NOMO-1 (cell line): ENCODE data around the gene TCEAL1.
"Not testable (repeated sequence)": the region's sequence is repeated elsewhere in the genome, so short reads cannot be mapped to it uniquely, and the experiment has no call there.

Experiments used
- DNase-seq, 2 experiments: peaks; one replicate each; lab custom pipeline; 2025; ENCODE audit not compliant: unreplicated experiment in 2 of 2; lab: John Stamatoyannopoulos, UW

Gene TCEAL1

DNA sequence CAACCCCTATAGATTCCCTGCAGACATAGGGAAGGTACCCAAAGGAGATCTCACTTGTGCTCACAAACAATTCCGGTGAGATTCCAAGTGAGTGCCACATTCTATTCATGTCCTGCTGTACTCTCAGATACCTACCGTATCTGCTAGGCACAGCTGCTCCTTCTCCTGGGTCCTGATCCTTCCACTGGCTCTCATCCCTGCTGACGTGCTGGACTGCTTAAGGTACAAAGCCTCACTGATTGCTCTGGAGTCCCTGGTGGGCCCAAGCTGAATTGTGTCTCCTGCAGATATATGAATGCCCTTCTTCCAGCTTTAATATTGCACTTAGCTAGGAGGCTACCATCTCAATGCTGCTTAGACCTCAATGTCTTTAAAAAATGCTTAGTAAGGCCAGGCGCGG, 2.4 kb downstream of the TCEAL1 start:
- no peak for DNase-seq

DNA sequence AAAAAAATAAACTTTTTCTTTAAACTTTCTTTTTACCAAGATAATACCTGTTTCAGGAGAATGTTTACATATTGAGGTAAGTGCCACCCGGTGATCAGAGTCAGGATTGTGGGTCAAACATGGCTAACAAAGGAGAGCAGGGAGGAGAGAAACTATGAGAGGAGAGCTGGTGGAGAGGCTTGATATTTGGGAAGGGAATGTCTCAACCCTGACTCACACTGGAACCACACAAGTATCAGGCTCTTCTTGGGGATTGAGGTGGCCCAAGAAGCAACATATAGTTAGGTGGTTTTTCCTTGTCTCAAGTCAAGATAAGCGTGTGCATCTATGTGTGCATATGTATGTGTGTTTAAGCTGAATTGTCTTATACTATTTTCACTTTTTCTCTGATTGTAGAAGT, 6.7 kb downstream of the TCEAL1 start:
- no peak for DNase-seq

- no peak for DNase-seq
Measured at GRCh38 chrX:103637604-103638338, 9.0 kb downstream of the TCEAL1 start.

DNA sequence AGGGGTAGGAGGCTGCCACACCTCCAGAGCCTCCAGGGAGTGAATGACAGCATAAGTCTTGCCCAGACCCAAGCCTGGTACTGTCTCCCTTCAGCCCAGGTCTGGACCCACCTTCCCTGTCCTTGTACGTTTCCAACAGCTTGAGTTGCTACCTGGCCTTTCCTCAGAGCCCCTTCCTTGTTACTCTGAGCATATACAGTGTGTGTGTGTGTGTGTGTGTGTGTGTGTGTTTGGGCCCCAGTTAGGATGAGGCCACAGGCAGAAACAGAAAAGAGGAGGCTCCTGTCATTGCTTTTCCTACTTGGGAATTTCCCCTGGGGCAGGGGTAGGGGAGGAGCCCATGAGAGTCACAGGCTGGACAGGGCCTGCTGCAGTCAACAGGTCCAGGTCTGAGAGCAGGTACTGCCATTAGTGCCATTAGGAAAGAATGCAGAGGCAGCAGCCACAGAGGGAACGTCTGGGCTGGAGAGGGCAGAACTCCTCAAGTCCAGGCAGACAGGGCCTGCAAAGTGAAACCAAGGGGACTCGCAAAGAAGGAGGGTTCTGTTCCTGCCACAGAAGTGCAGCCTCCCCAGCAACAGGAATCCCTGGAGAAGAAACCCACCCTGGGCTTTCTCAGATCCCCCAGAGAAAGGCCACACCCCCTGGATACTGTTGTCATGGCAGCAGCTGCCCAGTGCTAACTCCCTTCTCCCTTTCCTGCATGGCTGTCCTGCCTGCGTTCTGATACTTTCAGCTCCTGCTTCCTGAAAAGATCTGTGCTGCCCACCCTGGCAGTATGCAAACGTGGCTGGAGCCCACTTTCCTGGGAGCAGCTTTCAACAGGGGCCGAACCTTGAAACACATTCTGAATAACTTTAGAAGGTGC, 9.9 kb downstream of the TCEAL1 start:
- not testable (repeated sequence) for DNase-seq

DNA sequence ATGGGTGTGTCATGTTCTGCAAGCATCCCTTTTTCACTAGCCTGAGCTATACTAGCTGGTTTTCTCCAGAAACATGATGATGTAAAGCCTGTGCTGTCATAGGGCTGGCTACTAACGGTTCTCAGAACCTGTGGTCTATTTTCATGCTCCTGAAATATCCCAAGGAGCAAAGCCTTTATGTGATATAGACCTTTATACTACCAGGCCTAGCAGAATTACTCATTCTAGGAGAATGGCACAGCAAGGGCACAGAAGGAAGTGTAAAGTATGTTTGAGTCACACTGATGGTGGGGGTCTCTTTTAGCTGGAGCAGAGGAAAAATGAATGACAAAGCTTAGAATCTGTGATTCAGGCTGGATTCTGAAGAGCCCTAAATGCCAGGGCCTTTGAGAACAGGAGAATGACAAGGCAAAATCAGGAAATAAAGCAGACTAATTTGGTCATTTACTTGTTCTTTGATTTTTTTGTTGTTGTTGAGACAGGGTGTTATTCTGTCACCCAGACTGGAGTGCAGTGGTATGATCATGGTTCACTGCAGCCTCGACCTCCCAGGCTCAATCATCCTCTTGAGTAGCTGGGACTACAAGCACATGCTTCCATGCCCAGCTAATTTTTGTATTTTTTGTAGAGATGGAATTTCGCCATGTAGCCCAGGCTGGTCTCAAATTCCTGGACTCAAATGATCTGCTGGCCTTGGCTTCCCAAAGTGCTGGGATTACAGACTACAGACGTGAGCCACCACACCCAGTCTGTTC, 11.8 kb downstream of the TCEAL1 start:
- no peak for DNase-seq

- no peak for DNase-seq
Measured at GRCh38 chrX:103644125-103644524, 15.3 kb downstream of the TCEAL1 start.

GRCh38 chrX:103647630-103648029, 18.9 kb downstream of the TCEAL1 start:
- no peak for DNase-seq

- no peak for DNase-seq
Measured at GRCh38 chrX:103651151-103651773, 22.5 kb downstream of the TCEAL1 start.

DNA sequence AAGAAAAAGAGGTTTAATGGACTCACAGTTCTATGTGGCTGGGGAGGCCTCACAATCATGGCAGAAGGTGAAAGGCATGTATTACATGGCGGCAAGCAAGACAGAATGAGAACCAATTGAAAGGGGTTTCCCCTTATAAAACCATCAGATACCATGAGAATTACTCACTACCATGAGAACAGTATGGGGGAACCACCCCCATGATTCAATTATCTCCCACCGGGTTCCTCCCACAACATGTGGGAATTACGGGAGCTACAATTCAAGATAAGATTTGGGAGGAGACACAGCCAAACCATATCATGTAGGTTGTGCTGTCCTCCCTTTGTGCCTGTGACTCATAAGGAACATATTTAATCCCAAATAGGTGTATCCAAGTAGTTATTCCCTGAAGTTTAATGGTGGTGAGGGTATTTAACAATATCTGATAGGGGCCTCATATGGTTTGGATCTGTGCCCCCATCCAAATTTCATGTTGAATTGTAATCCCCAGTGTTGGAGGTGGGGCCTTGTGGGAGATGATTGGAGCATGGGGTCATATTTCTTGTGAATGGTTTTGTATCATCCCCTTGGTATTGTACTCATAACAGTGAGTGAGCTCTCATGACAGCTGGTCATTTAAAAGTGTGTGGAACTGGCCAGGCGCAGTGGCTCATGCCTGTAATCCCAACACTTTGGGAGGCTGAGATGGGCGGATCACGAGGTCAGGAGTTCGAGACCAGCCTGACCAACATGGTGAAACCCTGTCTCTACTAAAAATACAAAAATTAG, 26.6 kb downstream of the TCEAL1 start:
- not testable (repeated sequence) for DNase-seq

- no peak for DNase-seq
Measured at GRCh38 chrX:103656617-103657016, 27.8 kb downstream of the TCEAL1 start.

- DNase-seq = not testable (repeated sequence)
Measured at GRCh38 chrX:103657066-103657465, 28.3 kb downstream of the TCEAL1 start.

GRCh38 chrX:103658681-103659433, 30.1 kb downstream of the TCEAL1 start:
- no peak for DNase-seq

GRCh38 chrX:103659460-103659859, 30.7 kb downstream of the TCEAL1 start:
- not testable (repeated sequence) for DNase-seq

GRCh38 chrX:103663981-103664762, 35.4 kb downstream of the TCEAL1 start:
- no peak for DNase-seq

DNA sequence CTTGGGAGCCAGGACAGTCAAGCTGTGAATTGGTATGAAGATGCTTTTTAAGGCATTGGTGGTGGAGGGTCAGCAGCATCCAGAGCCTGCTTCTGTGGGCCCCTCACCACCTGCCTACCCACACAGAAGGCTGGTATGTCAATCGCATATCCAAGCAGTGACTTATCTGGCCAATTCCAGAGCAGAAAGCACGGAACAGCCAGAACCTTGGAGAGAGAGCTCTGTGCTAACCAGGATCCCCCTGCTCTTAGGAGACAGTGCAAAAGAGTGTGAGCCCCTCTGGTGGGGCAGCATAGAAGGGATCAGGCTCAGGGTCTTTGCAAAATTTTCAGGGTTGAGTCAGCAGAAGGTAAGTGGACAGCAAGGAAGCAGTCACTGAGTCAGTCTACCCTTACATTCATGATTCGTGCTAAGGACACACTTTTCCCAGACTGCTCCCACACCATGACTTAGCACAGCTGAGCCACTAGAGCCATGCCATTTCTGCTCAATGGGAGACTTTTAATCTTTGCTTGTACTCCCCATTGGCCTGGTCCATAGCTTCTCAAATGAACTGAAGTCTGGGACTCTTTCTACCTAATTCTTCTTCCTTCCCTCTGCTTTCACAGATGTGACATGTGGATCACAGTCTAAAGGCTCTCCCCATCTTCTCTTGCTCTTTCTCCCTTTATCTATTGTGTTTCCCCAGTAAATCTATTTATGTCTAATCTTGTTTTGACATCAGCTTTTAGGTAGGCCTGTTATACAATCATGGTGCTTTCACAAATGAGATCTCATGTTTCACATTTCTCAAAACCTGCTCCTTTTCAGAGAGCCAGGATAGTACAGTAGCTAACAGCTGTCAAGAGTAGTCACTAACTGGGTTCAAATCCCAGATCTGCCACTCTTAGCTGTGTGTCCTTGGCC, 37.7 kb downstream of the TCEAL1 start:
- DNase-seq = no peak

GRCh38 chrX:103669745-103670144, 41.0 kb downstream of the TCEAL1 start:
- no peak for DNase-seq
